Loucy (cell line): Measurements from ENCODE around the gene PRKN.

ENCODE experiments used
- H2AFZ ChIP-seq: fragments of 200-600 bp; sonication (generic); 2 replicates; pipeline ENCODE4 v1.6.0; 2016; ENCODE audit warnings: antibody characterized with exemption, mild to moderate bottlenecking, low read length, moderate library complexity
- H3F3A ChIP-seq: fragments of 200-600 bp; 2 replicates; pipeline ENCODE4 v1.6.0; 2016; ENCODE audit warnings: antibody characterized with exemption, low read depth, mild to moderate bottlenecking
- H3K27me3 ChIP-seq: fragments of 200-600 bp; sonication (generic); 2 replicates; pipeline ENCODE4 v1.6.1; 2014; ENCODE audit warnings: low read length, mild to moderate bottlenecking; ENCODE audit not compliant: insufficient read depth, poor library complexity, severe bottlenecking
- H3K36me3 ChIP-seq: fragments of 200-600 bp; sonication (generic); 2 replicates; pipeline ENCODE4 v1.6.1; 2016; ENCODE audit warnings: low read length; ENCODE audit not compliant: insufficient read depth
- H3K4me1 ChIP-seq: fragments of 200-600 bp; sonication (generic); 2 replicates; pipeline ENCODE4 v1.5.1; 2014; ENCODE audit warnings: low read length, mild to moderate bottlenecking; ENCODE audit not compliant: insufficient read depth, poor library complexity, severe bottlenecking
- H3K4me2 ChIP-seq: fragments of 200-600 bp; sonication (generic); 2 replicates; pipeline ENCODE4 v1.6.0; 2014; ENCODE audit warnings: antibody characterized with exemption, low read length, low read depth, mild to moderate bottlenecking; ENCODE audit not compliant: poor library complexity, severe bottlenecking
- H3K4me3 ChIP-seq: fragments of 200-600 bp; sonication (generic); 2 replicates; pipeline ENCODE4 v1.5.1; 2014; ENCODE audit warnings: low read length, mild to moderate bottlenecking, mixed read lengths; ENCODE audit not compliant: poor library complexity, severe bottlenecking
- H3K79me2 ChIP-seq: fragments of 200-600 bp; sonication (generic); 2 replicates; pipeline ENCODE4 v1.6.1; 2014; ENCODE audit warnings: low read length; ENCODE audit not compliant: insufficient read depth
- H3K9ac ChIP-seq: fragments of 200-600 bp; sonication (generic); 2 replicates; pipeline ENCODE4 v1.6.0; 2014; ENCODE audit warnings: mild to moderate bottlenecking, low read depth, low read length, moderate library complexity; ENCODE audit not compliant: poor library complexity, severe bottlenecking
- H3K9me2 ChIP-seq: fragments of 200-600 bp; sonication (generic); replicated peaks from 2 replicates; pipeline ENCODE4 v1.6.1; 2016; ENCODE audit warnings: low read depth, low read length, mixed read lengths
- H3K9me3 ChIP-seq: fragments of 200-600 bp; sonication (generic); 2 replicates; pipeline ENCODE4 v1.6.1; 2014; ENCODE audit warnings: mild to moderate bottlenecking, antibody characterized with exemption, low read length, low read depth; ENCODE audit not compliant: insufficient read depth
- H4K20me1 ChIP-seq: fragments of 200-600 bp; sonication (generic); 2 replicates; pipeline ENCODE4 v1.6.0; 2014; ENCODE audit warnings: antibody characterized with exemption, low read length, mild to moderate bottlenecking; ENCODE audit not compliant: insufficient read depth, poor library complexity, severe bottlenecking
- CTCF ChIP-seq: fragments of 200-600 bp; sonication (generic); conservative IDR thresholded peaks from 2 replicates; pipeline ENCODE4 v1.5.1; 2014; ENCODE audit warnings: mild to moderate bottlenecking, antibody characterized with exemption, low read length
- EZH2phosphoT487 ChIP-seq: fragments of 200-600 bp; IDR thresholded peaks from 2 replicates; pipeline ENCODE4 v1.6.1; 2018; ENCODE audit warnings: antibody characterized with exemption, mild to moderate bottlenecking, moderate library complexity, borderline replicate concordance

Gene PRKN

GRCh38 chr6:161409353-161409752 is 1318.2 kb downstream of the PRKN start:
- H3K79me2 ChIP-seq = no peaks in the 10 kb centered on the region
- no peak overlapping the region for H3K4me2 ChIP-seq
- H3K9me3 ChIP-seq = no peaks in the 10 kb centered on the region; the same call in 1 of the 2 replicates
- no peaks in the 10 kb centered on the region for H3F3A ChIP-seq
- no peaks in the 10 kb centered on the region for H3K27me3 ChIP-seq
- H4K20me1 ChIP-seq = no peaks in the 10 kb centered on the region
- no peaks in the 10 kb centered on the region for H3K36me3 ChIP-seq
- H3K9me2 ChIP-seq = no peaks in the 10 kb centered on the region
- no peaks in the 10 kb centered on the region for H3K4me1 ChIP-seq
- H2AFZ ChIP-seq = no peak overlapping the region
- no peak overlapping the region for H3K4me3 ChIP-seq
- TF ChIP-seq CTCF (no peak), EZH2phosphoT487 (no peak)
- H3K9ac ChIP-seq = no peak overlapping the region

DNA sequence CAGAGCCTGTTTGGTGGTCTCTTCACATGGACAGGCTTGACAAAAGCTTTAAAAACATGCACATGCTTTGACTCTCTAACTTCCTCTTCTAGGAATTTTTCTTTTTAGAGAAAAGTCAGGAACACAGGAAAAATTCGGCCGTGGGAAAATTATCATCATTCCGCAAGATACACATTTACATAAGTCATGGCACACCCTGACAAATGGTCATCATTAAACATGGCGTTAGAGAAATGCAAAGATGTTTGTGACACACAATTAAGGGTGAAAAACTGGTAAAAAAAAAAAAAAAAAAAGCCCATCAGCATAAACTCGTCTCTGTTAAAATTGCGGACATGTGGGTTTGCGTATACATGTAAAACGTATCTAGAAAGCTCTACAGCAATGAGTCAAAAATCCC is 1319.5 kb downstream of the PRKN start:
- Histone ChIP-seq H3K4me2 (no peak overlapping the region), H3K4me3 (no peak overlapping the region), H4K20me1 (no peaks in the 10 kb centered on the region), H3K9me3 (no peaks in the 10 kb centered on the region; the same call in 1 of the 2 replicates), H3K9me2 (no peaks in the 10 kb centered on the region), H3K4me1 (no peaks in the 10 kb centered on the region), H2AFZ (no peak overlapping the region), H3K79me2 (no peaks in the 10 kb centered on the region), H3K36me3 (no peaks in the 10 kb centered on the region), H3K9ac (no peak overlapping the region), H3K27me3 (no peaks in the 10 kb centered on the region), H3F3A (no peaks in the 10 kb centered on the region)
- no peak for TF ChIP-seq CTCF
- TF ChIP-seq EZH2phosphoT487 = no peak

GRCh38 chr6:161407581-161407980 is 1320.0 kb downstream of the PRKN start:
- Histone ChIP-seq H3K4me2 (no peak overlapping the region), H3K79me2 (no peaks in the 10 kb centered on the region), H2AFZ (no peak overlapping the region), H3K9ac (no peak overlapping the region), H3K4me3 (no peak overlapping the region), H4K20me1 (no peaks in the 10 kb centered on the region), H3K36me3 (no peaks in the 10 kb centered on the region), H3K9me2 (no peaks in the 10 kb centered on the region), H3F3A (no peaks in the 10 kb centered on the region), H3K9me3 (no peaks in the 10 kb centered on the region), H3K4me1 (no peaks in the 10 kb centered on the region), H3K27me3 (no peaks in the 10 kb centered on the region)
- no peak for TF ChIP-seq EZH2phosphoT487
- TF ChIP-seq CTCF = no peak
